ENCODE measurements around the gene TRIO.

Gene TRIO

GRCh38 chr5:14123974-14124482 is 19.1 kb upstream of the TRIO start:
- no peaks in the 10 kb centered on the region for H3K36me3 ChIP-seq
- H3K9me3 ChIP-seq, result no peaks in the 10 kb centered on the region
- no peak for TF ChIP-seq CTCF (IDR thresholded peaks at IDR 0.05)
- H3K4me3 ChIP-seq (ENCODE audit: low read depth in 1 of 2, low read length in 1 of 2), result no peak overlapping the region
- H3K27me3 ChIP-seq, result no peaks in the 10 kb centered on the region
- peaks cover 4% of the 10 kb centered on the region in 2 experiments for H3K4me1 ChIP-seq (ENCODE audit: control insufficient read depth in 1 of 2, insufficient read depth in 1 of 2, low read depth in 1 of 2, low read length in 1 of 2)
- no peak overlapping the region for H3K27ac ChIP-seq

GRCh38 chr5:14125262-14125661 is 17.9 kb upstream of the TRIO start:
- Histone ChIP-seq H3K4me3 (ENCODE audit: low read depth in 1 of 2, low read length in 1 of 2) (no peak overlapping the region), H3K36me3 (no peaks in the 10 kb centered on the region), H3K9me3 (no peaks in the 10 kb centered on the region), H3K4me1 (ENCODE audit: control insufficient read depth in 1 of 2, insufficient read depth in 1 of 2, low read depth in 1 of 2, low read length in 1 of 2) (peaks cover 9 to 11% of the 10 kb centered on the region in 2 experiments), H3K27me3 (no peaks in the 10 kb centered on the region), H3K27ac (no peak overlapping the region)
- no peak for TF ChIP-seq CTCF (IDR thresholded peaks at IDR 0.05)

GRCh38 chr5:14127587-14127986 is 15.6 kb upstream of the TRIO start:
- TF ChIP-seq CTCF (IDR thresholded peaks at IDR 0.05), result no peak
- H3K27me3 ChIP-seq, result no peaks in the 10 kb centered on the region
- H3K4me1 ChIP-seq (ENCODE audit: control insufficient read depth in 1 of 2, insufficient read depth in 1 of 2, low read depth in 1 of 2, low read length in 1 of 2), result peaks cover 9 to 11% of the 10 kb centered on the region in 2 experiments
- H3K9me3 ChIP-seq, result no peaks in the 10 kb centered on the region
- no peaks in the 10 kb centered on the region for H3K36me3 ChIP-seq
- H3K27ac ChIP-seq, result no peak overlapping the region
- no peak overlapping the region for H3K4me3 ChIP-seq (ENCODE audit: low read depth in 1 of 2, low read length in 1 of 2)

- Histone ChIP-seq H3K4me1 (ENCODE audit: control insufficient read depth in 1 of 2, insufficient read depth in 1 of 2, low read depth in 1 of 2, low read length in 1 of 2) (peaks cover 9 to 11% of the 10 kb centered on the region in 2 experiments), H3K27ac (no peak overlapping the region), H3K4me3 (ENCODE audit: low read depth in 1 of 2, low read length in 1 of 2) (no peak overlapping the region), H3K27me3 (no peaks in the 10 kb centered on the region), H3K36me3 (no peaks in the 10 kb centered on the region), H3K9me3 (no peaks in the 10 kb centered on the region)
- TF ChIP-seq CTCF (IDR thresholded peaks at IDR 0.05), result no peak
Observed at GRCh38 chr5:14128079-14128478, 15.1 kb upstream of the TRIO start.

- Histone ChIP-seq H3K36me3 (no peaks in the 10 kb centered on the region), H3K27ac (no peak overlapping the region), H3K27me3 (no peaks in the 10 kb centered on the region), H3K4me3 (ENCODE audit: low read depth in 1 of 2, low read length in 1 of 2) (no peak overlapping the region), H3K4me1 (ENCODE audit: control insufficient read depth in 1 of 2, insufficient read depth in 1 of 2, low read depth in 1 of 2, low read length in 1 of 2) (peaks cover 9 to 11% of the 10 kb centered on the region in 2 experiments), H3K9me3 (no peaks in the 10 kb centered on the region)
- TF ChIP-seq CTCF (IDR thresholded peaks at IDR 0.05), result no peak
Observed at GRCh38 chr5:14129123-14129522, 14.0 kb upstream of the TRIO start.

Data from neutrophil (primary cell).